Stimulated activated CD8-positive, alpha-beta memory T cell treated with anti-CD3 and anti-CD28 coated beads, Interleukin-15, amount 100 ng/mL, for 24 hours (primary cell): ENCODE measurements around the gene CD200.

ENCODE experiments used
- DNase-seq: peaks from one replicate; pipeline ENCODE4 v3.0.0-alpha.2; 2020; ENCODE audit warnings: low read depth

Gene CD200

DNA sequence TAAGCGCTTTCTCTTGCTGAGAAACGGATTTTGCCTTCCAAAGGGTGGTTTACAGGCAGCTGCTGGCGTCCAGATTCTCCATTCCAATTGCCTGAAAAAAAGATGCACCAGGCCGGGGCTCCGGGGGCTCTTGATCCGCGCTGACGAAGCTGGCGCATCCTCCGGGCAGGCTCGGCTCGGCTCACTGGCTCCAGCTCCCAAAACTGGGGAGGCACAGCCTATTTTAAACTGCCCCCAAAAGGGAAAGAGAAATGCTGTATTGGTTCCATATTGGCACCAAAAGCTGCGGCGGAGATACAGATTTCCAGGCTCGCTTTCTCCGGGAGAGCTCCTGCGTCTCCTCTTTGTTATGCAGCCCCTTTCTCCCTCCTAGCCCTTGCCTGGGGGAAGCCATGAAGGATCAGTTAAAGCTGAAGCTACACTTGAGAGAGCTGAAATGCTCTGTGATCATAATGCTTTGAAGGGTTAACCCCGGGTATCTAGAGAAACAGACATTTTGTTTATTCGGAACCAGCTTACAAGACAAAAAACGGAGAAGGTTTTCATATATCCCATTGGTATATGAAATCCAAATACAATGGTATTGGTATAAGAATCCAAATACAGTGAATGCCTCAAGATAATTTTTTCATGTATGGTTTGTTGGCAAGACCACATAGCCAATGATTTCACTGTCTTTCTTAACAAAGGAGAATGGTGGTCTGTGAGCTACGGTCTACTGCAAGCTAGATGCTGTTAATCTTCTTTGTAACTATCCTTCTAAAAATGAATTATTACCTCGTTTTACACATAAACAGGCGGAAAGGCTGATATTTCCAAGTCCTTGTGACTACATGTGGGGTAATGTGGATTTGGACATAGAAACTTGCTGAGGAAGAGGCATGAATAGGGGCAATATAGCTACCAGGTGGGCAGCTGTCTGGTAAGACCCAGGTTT lies 693 bp downstream of the CD200 start:
- no peak for DNase-seq

DNA sequence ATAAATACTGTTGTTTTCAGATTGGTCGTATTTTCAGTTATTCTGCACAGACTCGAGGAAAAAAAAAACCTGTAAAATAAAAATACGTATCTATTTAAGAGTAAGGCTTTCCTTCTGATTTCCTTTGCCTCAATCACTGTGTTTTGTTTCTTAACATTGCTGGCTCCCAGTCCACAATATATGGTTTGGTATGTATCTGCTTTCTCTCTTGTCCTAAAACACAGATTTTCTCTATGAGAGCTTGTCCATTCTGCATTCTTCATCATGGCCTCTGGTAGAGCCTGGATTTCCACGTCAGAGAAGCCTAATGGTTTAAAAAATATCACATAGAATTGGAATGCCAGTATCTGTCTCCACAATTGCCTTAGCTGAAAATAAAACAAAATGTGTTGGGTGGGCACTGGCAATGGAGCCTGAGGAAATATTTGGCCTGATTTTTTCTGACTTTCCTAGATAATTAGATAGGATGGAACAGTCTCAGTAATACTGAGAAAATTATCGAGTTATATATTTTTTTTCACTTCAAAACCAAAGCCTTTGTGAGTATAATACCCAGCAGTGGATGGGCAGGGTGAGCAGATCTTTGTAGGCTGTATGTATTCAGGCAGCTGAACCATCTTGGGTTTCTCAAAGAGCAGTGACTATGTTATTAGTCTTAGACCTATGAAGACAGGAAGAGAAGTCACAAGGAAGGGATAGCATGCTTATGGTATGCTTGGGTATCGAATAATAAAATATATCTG lies 1.9 kb downstream of the CD200 start:
- no peak for DNase-seq

- no peak for DNase-seq
Measured at GRCh38 chr3:112335434-112335781, 2.5 kb downstream of the CD200 start.

DNA sequence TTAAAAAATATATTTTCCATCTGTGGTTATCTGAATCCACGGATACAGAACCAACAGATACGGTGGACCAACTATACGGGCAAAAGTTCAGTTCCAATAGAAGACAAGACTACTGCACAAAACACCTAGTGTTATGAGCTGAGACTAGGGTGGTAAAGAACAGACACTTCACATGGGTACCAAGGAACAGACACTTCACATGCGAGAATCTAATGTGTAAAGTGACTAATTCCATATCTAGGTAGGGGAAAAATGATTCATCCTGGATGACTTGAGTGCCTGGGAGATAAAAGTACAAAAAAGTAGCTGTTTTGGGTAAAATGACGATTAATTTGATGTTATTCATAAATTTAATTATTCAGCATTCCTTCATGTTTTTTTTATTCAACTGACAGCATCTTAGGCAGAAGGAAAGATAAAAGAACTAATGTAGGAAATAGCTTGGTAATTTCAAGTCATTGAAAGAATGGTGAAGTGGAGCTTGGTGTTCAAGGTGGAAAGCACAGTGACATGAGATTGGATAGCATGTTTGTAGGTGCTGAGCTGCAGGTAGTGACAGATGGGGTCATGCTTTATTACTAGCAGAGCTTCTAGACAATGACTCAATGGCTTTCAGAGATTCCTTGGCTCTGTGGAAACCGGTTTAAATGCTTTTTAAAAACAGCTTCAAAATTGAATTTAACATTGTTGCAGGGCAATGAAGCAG lies 5.2 kb downstream of the CD200 start:
- DNase-seq = no peak

GRCh38 chr3:112338727-112339056 lies 5.7 kb downstream of the CD200 start:
- DNase-seq = no peak

- no peak for DNase-seq
Measured at GRCh38 chr3:112339134-112339533, 6.2 kb downstream of the CD200 start.

- DNase-seq = no peak
Measured at GRCh38 chr3:112339609-112340008, 6.7 kb downstream of the CD200 start.

- no peak for DNase-seq
Measured at GRCh38 chr3:112341386-112341785, 8.4 kb downstream of the CD200 start.

GRCh38 chr3:112345681-112346080 lies 12.7 kb downstream of the CD200 start:
- no peak for DNase-seq

GRCh38 chr3:112346491-112347122 lies 13.7 kb downstream of the CD200 start:
- no peak for DNase-seq

GRCh38 chr3:112348943-112349342 lies 16.0 kb downstream of the CD200 start:
- no peak for DNase-seq

DNA sequence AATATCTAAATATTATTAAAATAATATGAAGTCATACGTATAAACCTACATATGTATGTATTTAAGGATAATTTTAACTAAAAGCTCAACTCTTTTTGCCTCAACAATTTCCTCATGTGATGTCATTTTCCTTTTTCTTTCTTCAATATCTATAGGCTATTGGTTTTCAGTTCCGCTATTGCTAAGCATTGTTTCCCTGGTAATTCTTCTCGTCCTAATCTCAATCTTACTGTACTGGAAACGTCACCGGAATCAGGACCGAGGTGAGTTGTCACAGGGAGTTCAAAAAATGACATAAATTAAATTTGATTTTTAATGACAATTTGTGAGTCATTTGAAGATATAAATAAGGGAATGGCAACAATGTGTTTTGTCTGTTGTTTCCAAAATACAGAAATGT lies 16.6 kb downstream of the CD200 start:
- no peak for DNase-seq

- no peak for DNase-seq
Measured at GRCh38 chr3:112350018-112350810, 17.3 kb downstream of the CD200 start.

- no peak for DNase-seq
Measured at GRCh38 chr3:112351036-112351435, 18.1 kb downstream of the CD200 start.

- DNase-seq = no peak
Measured at GRCh38 chr3:112351823-112352222, 18.9 kb downstream of the CD200 start.

GRCh38 chr3:112352720-112353119 lies 19.8 kb downstream of the CD200 start:
- no peak for DNase-seq

GRCh38 chr3:112353365-112353764 lies 20.4 kb downstream of the CD200 start:
- no peak for DNase-seq

DNA sequence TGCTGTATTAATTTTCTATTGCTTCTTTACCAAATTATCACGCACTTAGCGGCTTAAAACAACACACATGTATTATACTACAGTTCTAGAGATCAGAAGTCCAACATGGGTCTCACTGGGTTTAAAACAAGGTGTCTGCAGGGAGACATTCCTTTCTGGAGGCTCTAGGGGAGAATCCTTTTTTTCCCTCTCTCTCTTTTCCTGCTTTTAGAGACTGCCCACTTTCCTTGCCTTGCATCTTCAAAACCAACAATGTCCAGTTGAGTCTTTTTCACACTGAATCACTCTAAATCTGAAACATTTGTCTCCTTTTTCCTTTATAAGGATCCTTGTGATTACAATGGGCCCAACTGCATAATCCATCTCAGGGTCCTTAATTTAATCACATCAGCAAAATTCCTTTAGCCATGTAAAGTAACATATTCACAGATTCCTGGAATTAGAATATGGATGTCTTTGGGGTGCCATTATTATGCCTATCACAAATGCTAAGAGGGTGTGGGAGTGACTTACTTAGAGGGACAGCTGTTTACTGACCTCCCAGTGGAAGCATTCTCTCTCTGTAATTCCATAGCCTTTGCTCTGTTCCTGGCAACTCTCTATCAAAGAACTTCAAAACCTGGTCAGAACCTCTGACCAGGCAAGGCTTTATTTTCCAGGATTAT lies 21.8 kb downstream of the CD200 start:
- DNase-seq = no peak

DNA sequence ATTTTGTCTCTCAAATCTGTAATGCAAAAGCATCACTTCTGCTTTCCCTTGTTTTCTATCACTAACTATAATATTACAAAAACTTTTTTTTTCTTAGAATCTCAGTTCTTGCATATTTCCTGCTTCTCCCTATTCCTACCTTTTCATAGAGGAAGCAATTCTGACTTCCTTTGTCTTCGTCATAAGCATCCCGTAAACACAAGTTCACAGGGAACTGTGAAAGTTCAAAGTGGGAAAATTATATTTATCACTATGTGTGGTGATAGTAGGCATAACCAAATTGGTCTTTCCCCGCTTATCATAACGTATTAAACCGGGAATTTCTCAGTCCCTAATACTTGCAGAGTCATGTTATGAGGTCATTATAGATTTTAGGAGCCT lies 22.3 kb downstream of the CD200 start:
- no peak for DNase-seq

DNA sequence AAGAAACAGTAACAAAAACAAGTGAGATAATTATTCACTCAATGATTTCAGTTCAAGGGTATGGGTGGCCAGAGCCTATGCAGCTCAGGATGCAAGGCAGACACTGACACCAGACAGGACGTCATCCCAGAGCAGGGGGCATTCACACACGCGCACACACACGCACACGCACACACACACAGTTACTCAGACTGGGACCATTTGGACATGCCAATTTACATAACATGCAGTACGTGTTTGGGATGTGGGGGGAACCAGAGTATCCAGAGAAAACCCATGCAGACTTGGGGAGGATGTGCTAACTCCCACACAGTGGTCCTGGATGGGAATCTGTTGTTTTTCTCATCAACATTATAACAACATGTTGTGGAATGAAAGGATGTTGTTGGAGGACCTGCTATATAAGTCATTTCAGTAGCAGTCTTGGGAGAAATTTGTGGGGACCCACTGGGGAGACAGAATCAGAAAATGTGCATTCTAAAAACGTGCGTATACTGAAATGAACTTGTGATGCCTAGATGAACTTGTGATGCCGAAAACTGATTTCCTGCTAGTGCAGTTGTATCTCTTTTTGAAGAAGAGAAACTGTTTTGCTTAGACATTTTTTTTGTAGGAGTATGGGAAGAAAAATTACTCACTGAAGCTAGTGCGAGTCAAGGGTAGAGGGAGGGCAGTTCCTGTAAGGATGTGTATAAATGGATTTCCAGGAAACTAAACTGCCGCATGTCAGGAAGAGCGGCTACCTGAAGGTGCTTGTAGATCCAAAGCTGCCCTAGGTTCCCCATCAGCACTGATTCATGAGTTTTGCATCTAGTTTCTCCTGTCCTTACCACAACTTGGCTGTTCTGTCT lies 25.2 kb downstream of the CD200 start:
- DNase-seq = no peak
